AG09309 (cell line): ENCODE results near the gene KCNJ10.

Experiments
- DNase-seq: peaks from one replicate; pipeline ENCODE4 v3.0.0-alpha.2; 2010; ENCODE audit warnings: low read depth
- H3K4me3 ChIP-seq: 2 replicates; pipeline ENCODE4 v1.5.1; 2011; ENCODE audit warnings: mild to moderate bottlenecking, low read depth, low read length, moderate library complexity; ENCODE audit not compliant: control insufficient read depth
- CTCF ChIP-seq: IDR thresholded peaks from 2 replicates; pipeline ENCODE4 v1.5.1; 2011; ENCODE audit warnings: mild to moderate bottlenecking, low read depth, low read length, inconsistent platforms; ENCODE audit not compliant: insufficient read depth, control insufficient read depth; ENCODE audit errors: missing control alignments

The KCNJ10 gene

GRCh38 chr1:160025314-160025713 is 44.6 kb downstream of the KCNJ10 start:
- no peak overlapping the region for H3K4me3 ChIP-seq
- no peak for DNase-seq
- TF ChIP-seq CTCF: no peak

- TF ChIP-seq CTCF: no peak
- DNase-seq: no peak
- H3K4me3 ChIP-seq: no peak overlapping the region
Observed at GRCh38 chr1:160024195-160024905, 45.6 kb downstream of the KCNJ10 start.

- no peak overlapping the region for H3K4me3 ChIP-seq
- no peak for DNase-seq
- no peak for TF ChIP-seq CTCF
Observed at GRCh38 chr1:160022330-160023310, 47.3 kb downstream of the KCNJ10 start.

- no peak for TF ChIP-seq CTCF
- no peak overlapping the region for H3K4me3 ChIP-seq
- DNase-seq: no peak
Observed at GRCh38 chr1:160021376-160022074, 48.4 kb downstream of the KCNJ10 start.

- no peak for DNase-seq
- H3K4me3 ChIP-seq: no peak overlapping the region
- TF ChIP-seq CTCF: no peak
Observed at GRCh38 chr1:160020196-160020595, 49.8 kb downstream of the KCNJ10 start.

- DNase-seq: no peak
- TF ChIP-seq CTCF: no peak
- no peak overlapping the region for H3K4me3 ChIP-seq
Observed at GRCh38 chr1:160018900-160019299, 51.1 kb downstream of the KCNJ10 start.
